ENCODE measurements around the gene THBS4.

GRCh38 chr5:80037366-80037765 lies 2.2 kb downstream of the THBS4 start:
- TF ChIP-seq CTCF (IDR thresholded peaks at IDR 0.05; ENCODE audit: low read depth, low read length, poor library complexity, severe bottlenecking) (no peak), EZH2phosphoT487 (IDR thresholded peaks at IDR 0.05; ENCODE audit: borderline replicate concordance, low read length) (no peak)
